GM21528 (cell line): Measurements from ENCODE around the gene CD248.
"Not testable (repeated sequence)": the region's sequence is repeated elsewhere in the genome, so short reads cannot be mapped to it uniquely, and the experiment has no call there.

Experiments
- ATAC-seq: cut with Tn5 transposase; IDR thresholded peaks from one replicate; pipeline ENCODE4 v1.9.1; 2021; ENCODE audit warnings: mild to moderate bottlenecking, moderate library complexity; ENCODE audit not compliant: unreplicated experiment, low FRiP score

CD248 gene

GRCh38 chr11:66316849-66317251 lies at the start of gene CD248:
Gene CD248, minus strand, starts transcription at chr11:66317044. Its CDS starts 17 bp downstream, at chr11:66317027.
- no peak for ATAC-seq

DNA sequence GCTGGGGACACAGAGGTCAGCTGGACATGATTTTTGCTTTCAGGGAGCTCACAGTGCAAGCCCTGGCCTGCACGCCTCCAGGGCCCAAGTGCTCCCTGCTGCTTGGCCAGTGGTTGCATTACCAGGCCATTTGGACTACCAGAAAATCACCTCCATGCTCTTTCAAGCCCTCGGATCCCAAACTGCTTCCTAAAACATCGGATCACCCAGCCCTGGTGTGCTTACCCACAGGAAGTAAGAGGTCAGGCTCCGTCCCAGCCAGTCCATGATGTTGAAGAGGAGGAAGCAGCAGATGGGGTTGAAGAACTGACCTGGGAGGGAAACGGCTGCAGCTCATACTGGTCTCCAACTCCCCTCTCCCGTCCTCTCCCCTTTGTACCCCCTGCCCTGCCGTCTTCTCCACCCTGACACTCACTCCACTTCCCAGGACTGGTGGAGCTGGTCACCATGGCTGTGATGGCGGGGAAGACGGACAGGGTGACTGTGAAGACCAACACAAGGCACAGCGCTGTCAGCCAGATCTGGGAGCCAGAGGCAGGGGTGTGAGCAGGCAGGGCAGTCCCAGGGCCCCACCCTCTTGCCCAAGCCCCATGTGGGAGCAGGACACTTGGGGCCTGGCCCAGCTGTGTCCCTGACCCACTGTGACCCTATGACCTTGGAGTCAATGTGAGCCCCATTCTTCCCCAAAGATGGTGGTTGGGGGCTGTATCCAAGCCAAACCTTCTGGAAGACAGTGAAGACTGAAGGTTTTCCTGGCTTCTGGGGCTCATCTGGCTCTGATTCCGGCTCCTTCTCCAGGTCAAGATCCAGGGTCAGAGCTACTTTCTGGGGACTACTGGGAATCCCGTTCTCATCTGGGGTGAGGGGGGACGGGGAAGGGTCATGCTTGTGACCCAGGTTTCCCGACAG lies 49.1 kb upstream of the CD248 start:
- ATAC-seq: no peak

DNA sequence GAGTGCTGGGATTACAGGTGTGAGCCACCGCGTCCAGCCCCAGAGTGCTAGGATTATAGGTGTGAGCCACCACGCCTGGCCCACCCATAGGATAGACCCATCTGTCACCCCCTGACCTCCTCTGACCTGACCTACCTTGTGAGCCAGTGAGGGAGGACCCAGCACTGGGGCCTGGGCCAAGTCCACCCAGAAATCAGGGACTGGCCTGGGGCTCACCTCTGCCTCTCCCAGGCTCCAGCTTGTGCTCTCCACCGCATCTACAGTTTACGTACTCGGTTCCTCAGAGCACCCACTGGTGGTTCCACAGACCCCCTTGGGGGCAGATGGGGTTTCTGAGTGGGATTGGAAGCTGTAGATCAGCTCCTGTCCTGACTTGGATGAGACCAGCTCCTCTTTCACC lies 48.3 kb upstream of the CD248 start:
- no peak for ATAC-seq

DNA sequence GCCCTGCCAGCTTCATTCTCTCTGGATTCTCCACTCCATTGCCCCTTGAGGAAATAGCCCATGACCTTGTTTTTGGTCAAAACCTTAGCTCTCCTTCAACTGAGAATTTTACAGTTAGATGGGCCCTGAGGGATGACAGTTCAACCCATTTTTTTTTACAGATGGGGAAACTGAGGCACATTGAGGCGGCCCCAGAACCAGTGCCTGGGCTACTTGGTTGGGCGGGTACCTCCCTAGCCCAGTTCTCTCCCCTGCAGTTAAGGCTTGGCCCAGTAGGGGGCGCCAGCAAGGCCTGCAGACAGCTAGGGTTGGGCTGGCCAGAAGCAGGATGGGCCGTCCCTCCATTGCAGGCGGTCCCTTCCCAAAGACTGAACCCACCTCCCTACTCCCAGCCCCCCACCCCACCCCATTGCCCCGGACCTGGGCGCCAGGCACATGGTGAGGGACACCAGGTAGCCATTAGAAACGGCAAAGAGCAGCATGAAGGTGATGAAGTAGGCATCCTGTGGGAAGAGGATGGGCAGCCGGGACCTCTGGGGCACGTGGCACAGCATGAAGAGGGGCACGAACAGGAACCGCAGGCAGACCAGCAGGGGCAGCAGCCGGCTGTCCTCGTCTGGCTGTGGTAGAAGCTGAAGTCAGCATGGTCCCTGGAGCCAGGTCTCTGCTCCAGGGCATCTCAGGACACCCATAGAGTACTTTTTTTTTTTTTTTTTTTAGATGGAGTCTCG lies 47.1 kb upstream of the CD248 start:
- ATAC-seq: no peak

DNA sequence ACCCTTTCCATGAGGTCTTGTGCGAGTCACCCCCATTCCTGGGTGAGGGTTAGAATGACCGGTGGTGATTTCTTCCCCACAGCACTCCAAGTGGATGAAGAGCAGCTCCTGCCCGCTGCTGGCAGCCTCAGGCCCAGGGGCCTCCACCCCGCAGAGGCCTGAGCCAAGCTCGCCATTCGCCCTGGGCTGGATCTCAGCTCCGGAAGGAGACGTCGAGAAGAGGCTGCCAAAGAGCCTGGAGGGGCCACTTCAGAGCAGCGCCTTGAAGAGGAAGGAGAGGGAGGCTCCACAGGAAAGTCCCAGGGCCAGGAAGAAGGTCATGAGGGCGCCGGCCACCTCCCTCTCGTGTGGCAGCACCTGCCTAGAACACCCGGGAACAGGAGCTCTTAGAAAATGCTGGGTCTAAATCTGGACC lies 46.4 kb upstream of the CD248 start:
- ATAC-seq: no peak

GRCh38 chr11:66362481-66363147 lies 45.8 kb upstream of the CD248 start:
- no peak for ATAC-seq

- no peak for ATAC-seq
These were observed 44.7 kb upstream of the CD248 start for GRCh38 chr11:66361502-66361941.

DNA sequence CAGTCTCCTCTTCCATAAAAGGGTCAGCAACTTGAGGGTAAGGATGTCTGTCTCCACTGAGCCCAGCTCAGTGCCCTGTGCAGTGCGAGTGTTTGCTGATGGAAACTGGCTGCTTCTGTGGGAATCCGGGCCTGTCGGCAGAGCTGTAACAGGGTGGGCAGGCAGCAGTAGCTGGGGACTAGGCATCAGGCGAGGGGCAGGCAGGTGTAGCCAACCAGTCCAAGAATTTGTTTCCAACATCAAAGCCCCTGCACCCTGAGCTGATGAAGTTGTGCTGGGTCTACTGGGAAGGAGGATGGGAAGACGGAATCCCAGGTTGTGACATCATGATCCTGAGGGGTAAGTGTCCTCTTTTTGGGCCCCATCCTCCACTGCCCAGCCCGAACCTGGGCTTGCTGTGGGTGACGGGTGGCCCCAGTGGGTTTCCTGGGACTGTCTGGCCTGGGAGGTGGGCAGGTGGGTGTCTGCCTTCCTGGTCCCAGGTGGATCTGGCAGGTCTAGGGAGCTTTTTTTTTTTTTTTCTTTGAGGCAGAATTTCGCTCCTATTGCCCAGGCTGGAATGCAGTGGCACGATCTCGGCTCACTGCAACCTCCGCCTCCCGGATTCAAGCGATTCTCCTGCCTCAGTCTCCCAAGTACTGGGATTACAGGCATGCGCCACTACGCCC lies 43.7 kb upstream of the CD248 start:
- no peak for ATAC-seq

GRCh38 chr11:66359662-66360087 lies 42.8 kb upstream of the CD248 start:
- ATAC-seq: no peak

DNA sequence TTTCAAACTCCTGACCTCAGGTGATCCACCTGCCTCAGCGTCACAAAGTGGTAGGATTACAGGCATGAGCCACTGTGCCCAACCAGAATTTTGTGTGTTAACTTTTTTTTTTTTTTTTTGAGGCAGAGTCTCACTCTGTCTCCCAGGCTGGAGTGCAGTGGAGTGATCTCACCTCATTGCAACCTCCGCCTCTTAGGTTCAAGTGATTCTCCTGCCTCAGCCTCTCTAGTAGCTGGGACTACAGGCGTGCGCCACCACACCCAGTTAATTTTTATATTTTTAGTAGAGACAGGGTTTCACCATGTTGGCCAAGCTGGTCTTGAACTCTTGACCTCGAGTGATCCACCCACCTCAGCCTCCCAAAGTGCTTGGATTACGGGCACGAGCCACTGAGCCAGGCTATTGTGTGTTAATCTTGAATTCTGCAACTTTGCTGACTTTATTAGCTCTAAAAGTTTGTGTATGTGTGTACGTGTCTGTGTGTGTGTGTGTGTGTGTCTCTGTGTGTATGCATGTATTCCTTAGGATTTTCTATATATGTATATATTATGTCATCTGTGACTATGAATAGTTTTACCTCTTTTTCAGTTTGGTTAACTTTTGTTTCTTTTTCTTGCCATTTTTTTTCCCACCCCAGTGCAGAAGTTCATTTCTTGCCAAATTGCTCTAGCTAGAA lies 33.9 kb upstream of the CD248 start:
- not testable (repeated sequence) for ATAC-seq

DNA sequence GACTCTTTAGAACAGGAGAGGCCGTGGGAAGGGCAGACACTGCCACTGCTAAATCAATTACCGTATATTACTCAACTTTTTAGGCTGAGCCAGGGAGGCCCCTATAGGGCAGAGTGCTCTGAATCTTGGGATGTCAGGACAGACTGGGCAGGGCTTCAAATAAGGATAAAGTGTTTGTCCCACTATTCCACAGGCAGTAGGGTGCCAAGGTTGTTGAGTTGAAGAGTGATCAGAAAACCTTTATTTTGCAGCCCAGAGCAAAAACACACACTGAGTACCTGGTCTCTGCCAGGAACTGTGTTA lies 32.2 kb upstream of the CD248 start:
- no peak for ATAC-seq

DNA sequence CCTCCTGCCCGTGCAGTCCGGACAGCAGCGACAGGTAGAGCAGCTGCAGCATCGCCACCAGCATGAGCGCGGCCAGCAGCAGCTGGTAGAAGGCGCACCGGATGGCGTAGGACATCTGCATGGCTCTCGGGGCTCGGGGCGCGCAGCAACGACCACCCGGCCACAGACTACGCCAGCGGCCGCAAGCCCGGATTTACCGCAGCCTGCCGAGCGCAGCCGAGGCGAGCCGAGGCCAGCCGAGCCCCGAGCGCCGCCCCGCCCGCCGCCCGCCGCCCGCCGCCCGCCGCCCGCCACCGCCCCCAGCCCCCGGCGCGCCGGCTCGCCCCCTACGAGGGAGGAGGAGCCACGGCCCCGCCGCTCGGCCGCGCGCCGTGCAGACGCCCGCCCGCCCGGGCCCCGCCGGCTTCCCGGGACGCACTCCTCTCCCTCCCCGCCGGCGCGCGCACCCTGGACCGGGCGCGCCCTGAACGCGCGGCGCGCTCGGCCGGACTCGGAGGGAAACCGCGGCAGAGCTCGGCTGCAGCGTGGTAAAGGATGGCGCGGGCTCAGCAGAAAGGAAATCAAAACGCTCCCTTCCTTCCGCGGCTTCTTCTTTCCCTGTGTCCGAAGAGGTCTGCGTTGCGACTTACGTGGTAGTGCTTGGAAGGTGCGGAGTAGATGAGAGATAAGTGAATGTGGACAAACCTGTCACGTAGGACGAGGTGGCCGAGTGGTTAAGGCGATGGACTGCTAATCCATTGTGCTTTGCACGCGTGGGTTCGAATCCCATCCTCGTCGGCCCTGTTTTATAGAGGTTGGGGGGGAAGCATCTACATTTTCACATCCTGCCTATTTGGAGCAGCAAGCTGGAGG lies 30.8 kb upstream of the CD248 start, which contains the start of gene B4GAT1:
TSS of gene B4GAT1 (minus strand) at position 205 of the 852 bp plus-strand sequence. CDS start at position 121, 84 bp downstream.
- peak; percentile 36 for ATAC-seq

DNA sequence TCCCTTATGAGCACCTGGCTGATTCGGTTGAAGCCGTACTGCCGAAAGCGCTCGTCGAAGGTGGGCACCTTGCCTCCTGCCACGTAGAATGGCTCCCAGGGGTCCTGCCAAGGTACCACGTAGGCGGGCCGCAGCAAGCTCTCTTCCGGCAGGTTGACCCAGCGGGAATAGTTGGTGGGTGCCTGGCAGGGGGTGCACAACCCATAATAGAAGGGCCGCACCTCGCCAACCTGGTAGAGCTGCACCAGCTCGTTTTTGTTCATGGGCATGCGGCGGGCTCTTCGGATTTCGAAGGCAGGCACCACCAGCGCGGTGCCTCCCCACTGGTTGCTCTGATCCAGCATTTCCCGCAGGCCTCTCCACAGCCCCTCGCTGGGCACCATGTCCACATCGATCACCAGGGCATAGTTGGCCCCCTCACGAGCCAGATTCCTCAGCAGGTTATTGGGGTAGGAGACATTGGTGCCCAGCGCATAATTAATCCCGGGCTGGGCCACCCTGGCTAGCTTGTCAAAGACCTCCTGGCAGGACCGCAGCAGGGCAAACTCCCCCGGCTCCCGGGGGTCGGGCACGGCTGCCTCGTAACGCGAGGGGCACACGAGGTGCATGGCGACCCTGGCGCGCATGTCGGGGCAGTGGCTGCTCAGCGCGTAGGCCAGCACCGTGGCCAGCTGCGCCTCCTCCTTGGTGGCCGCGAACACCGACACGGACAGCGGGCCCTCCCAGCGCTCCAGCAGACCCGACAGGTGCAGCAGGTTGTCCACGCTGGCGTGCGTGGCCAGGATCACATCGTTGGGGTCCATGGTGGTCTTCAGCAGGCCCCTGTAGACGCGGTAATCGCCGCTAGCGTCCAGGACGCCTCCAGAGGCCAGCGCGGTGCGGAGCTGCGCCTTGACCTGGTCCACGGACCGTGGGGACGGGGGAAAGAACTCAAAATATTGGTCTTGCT lies 29.9 kb upstream of the CD248 start:
- ATAC-seq: peak; percentile 2

- ATAC-seq: no peak
These were observed 28.4 kb upstream of the CD248 start for GRCh38 chr11:66345316-66345649.

DNA sequence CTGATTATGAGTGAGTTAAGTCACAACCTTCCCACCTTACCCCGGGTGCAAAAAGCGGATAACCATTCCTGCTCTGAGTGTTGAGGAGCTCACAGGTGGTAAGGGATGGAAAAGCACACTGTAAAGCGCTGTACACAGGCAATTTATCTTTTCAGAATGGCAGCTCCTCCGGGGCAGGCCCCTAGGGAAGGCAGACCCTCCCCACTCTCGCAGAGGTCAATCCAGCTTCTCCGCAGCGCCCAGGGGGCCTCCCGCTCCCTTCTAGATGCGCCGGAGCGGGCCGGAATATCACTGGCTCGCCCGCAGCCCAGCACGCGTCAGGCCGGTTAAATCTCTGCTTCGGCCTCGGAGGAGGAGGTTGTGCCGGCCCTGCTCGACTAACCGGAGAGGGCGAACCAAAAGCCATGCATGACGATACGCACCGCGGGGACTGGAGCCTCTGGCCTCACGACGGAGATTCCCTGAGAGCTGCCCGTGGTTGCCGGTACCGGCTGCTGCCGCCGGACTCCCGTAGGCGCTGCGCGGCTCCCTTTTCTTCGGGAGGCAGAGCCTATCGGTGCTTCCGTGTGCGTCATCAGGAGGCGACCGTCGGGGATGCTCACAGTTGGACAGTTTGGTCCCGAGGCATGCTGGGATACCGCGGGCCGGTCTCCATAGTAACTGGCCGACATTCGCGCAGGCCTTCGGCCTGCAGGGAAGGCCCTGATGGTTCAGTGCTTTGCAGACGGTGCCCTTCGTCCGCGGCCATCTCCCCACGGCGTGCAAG lies 27.9 kb upstream of the CD248 start, which contains the start of gene BRMS1:
TSS of gene BRMS1 (minus strand) at position 555 of the 766 bp plus-strand sequence. CDS start 2,870 bp downstream, outside the sequence.
- peak; percentile 61 for ATAC-seq

DNA sequence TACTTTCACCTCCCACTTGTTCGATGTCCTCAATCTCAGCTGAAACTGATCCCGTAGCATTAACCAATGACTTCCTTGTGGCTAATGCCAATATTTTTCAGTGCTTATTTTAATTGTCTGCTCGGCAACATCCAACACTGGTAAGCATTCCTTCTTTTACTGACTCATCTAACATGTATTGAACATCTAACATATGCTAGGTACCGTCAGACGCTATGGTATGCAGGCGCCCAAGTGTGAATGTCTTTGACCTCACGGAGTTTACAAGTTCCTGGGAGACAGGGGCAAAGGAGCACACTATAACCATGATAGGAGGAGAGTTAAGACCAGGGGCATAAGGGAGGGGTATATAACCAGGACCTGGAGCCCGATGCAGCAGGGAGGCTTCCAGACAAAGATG lies 26.3 kb upstream of the CD248 start:
- ATAC-seq: no peak

DNA sequence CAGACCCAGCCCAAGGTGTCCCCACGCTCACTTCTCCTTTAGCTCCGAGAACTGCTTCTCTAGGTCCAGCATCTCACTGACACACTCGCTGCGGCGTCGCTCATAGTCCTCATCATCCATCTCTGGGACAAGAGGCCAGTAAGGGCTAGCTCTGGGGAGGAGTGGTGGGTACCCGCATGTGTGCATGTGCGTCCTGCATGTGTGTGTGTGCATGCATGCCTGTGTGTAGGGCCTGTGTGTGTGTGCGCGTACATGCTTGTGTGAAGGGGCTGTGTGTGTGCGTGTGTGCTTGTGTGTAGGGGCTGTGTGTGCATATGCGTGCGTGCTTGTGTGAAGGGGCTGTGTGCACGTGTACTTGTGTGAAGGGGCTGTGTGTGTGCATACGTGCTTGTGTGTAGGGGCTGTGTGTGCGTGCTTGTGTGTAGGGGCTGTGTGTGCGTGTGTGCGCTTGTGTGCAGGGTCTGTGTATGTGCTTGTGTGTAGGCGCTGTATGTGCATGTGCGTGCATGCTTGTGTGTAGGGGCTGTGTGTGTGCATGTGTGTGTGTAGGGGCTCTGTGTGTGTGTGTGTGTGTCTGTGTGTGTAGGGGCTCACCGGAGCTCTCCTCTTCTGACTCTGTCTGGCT lies 24.8 kb upstream of the CD248 start:
- ATAC-seq: no peak
